Cardiac muscle cell (in vitro differentiated cells and primary cell): Measurements from ENCODE around the gene UGT1A10. TPM values are rescaled to one million over a fixed set of nuclear protein-coding genes. Genes with fewer than 3 reads are reported as not detected.
"Not testable (repeated sequence)": the region's sequence is repeated elsewhere in the genome, so short reads cannot be mapped to it uniquely, and the experiment has no call there.

Experiments
- DNase-seq, 2 donors: peaks; one replicate each; pipeline versions ENCODE4 v3.0.0 to v3.0.0-alpha.2; 2010 to 2017; ENCODE audit warnings: low read depth in 1 of 2, low spot score in 1 of 2
- H3K27ac ChIP-seq: fragments of 200-600 bp; sonication (generic); 2 replicates; pipeline ENCODE4 v1.5.1; 2016
- H3K27me3 ChIP-seq: fragments of 200-600 bp; sonication (generic); 2 replicates; pipeline ENCODE4 v1.6.0; 2016; ENCODE audit warnings: control low read depth
- H3K36me3 ChIP-seq: fragments of 200-600 bp; sonication (generic); 2 replicates; pipeline ENCODE4 v1.5.1; 2016; ENCODE audit warnings: control low read depth
- H3K4me1 ChIP-seq: fragments of 200-600 bp; sonication (generic); 2 replicates; pipeline ENCODE4 v1.8.1; 2017; ENCODE audit warnings: low read depth, mild to moderate bottlenecking, mixed run types
- H3K4me3 ChIP-seq: fragments of 200-600 bp; sonication (generic); 2 replicates; pipeline ENCODE4 v1.5.1; 2016; ENCODE audit warnings: mild to moderate bottlenecking
- H3K9me3 ChIP-seq: fragments of 200-600 bp; sonication (generic); 2 replicates; pipeline ENCODE4 v1.5.1; 2017; ENCODE audit warnings: low read depth, mild to moderate bottlenecking, control low read depth
- CTCF ChIP-seq: IDR thresholded peaks from 2 replicates; pipeline ENCODE4 v1.5.1; 2012; ENCODE audit warnings: low read depth, mild to moderate bottlenecking, low read length
- polyA plus RNA-seq: library from polyadenylated mRNA; unstranded; fragments of >200 nt; fragmentation: Nextera tagmentation; extraction: Ambion mirVana; gene quantifications from 2 replicates; pipeline ENCODE4 v1.2.1, GENCODE V29; 2016
- total RNA-seq: library from RNA; depleted of rRNA; stranded (reverse); fragments of >200 nt; gene quantifications from 2 replicates; pipeline ENCODE4 v1.2.3, GENCODE V29; 2016

The UGT1A10 gene
- total and polyA plus RNA-seq, 2 experiments from 2014 or later: not detected

- no peaks in the 10 kb centered on the region for H3K27me3 ChIP-seq
- TF ChIP-seq CTCF: no peak
Measured at GRCh38 chr2:233602076-233602475, 34.2 kb upstream of the UGT1A10 start.

GRCh38 chr2:233603520-233603919 lies 32.7 kb upstream of the UGT1A10 start:
- Histone ChIP-seq H3K27ac (no peak overlapping the region), H3K36me3 (no peaks in the 10 kb centered on the region), H3K4me1 (no peaks in the 10 kb centered on the region), H3K27me3 (no peaks in the 10 kb centered on the region), H3K9me3 (no peaks in the 10 kb centered on the region), H3K4me3 (no peak overlapping the region)
- no peak for TF ChIP-seq CTCF
- no peak for DNase-seq

More at GRCh38 chr2:233602076-233602475, 34.2 kb upstream of the UGT1A10 start:
- Histone ChIP-seq H3K9me3 (no peaks in the 10 kb centered on the region), H3K27ac (no peak overlapping the region), H3K4me3 (no peak overlapping the region), H3K36me3 (no peaks in the 10 kb centered on the region), H3K4me1 (no peaks in the 10 kb centered on the region)
- no peak for DNase-seq

GRCh38 chr2:233604826-233605225 lies 31.4 kb upstream of the UGT1A10 start:
- H3K36me3 ChIP-seq: no peaks in the 10 kb centered on the region
- no peak for TF ChIP-seq CTCF
- no peaks in the 10 kb centered on the region for H3K9me3 ChIP-seq
- no peak for DNase-seq
- H3K27me3 ChIP-seq: no peaks in the 10 kb centered on the region
- no peaks in the 10 kb centered on the region for H3K4me1 ChIP-seq
- no peak overlapping the region for H3K4me3 ChIP-seq
- no peak overlapping the region for H3K27ac ChIP-seq

GRCh38 chr2:233605680-233606079 lies 30.6 kb upstream of the UGT1A10 start:
- no peaks in the 10 kb centered on the region for H3K9me3 ChIP-seq
- H3K4me1 ChIP-seq: no peaks in the 10 kb centered on the region
- H3K27ac ChIP-seq: no peak overlapping the region
- TF ChIP-seq CTCF: no peak
- no peaks in the 10 kb centered on the region for H3K36me3 ChIP-seq
- no peaks in the 10 kb centered on the region for H3K27me3 ChIP-seq
- DNase-seq: no peak
- H3K4me3 ChIP-seq: no peak overlapping the region

- H3K27ac ChIP-seq: no peak overlapping the region
- no peaks in the 10 kb centered on the region for H3K36me3 ChIP-seq
- no peaks in the 10 kb centered on the region for H3K27me3 ChIP-seq
- TF ChIP-seq CTCF: no peak
- DNase-seq: no peak
- H3K9me3 ChIP-seq: no peaks in the 10 kb centered on the region
- H3K4me1 ChIP-seq: no peaks in the 10 kb centered on the region
- H3K4me3 ChIP-seq: no peak overlapping the region
Measured at GRCh38 chr2:233611284-233611683, 25.0 kb upstream of the UGT1A10 start.

GRCh38 chr2:233617476-233617875 lies 18.8 kb upstream of the UGT1A10 start, which contains the start of gene UGT1A8:
TSS of gene UGT1A8 (plus strand) at chr2:233617633. CDS start at chr2:233617708, 75 bp downstream.
- DNase-seq, H3K36me3 ChIP-seq, H3K9me3 ChIP-seq, H3K4me3 ChIP-seq, H3K27me3 ChIP-seq, H3K4me1 ChIP-seq, H3K27ac ChIP-seq: not testable (repeated sequence)
